K562 (cell line): ENCODE results near the gene HSPB6. TPM values are rescaled to one million over a fixed set of nuclear protein-coding genes. Genes with fewer than 3 reads are reported as not detected.
A peak's percentile ranks its signal among the peaks of the same experiment; 100 is the strongest.

Source experiments
- BCOR ChIP-seq: fragments of 450-650 bp; IDR thresholded peaks from 2 replicates; pipeline ENCODE4 v1.6.1; 2016
- BMI1 ChIP-seq: fragments of 150-350 bp; IDR thresholded peaks from 2 replicates; pipeline ENCODE4 v1.6.1; 2014; ENCODE audit warnings: low read length
- GTF2E2 ChIP-seq: fragments of 200-800 bp; sonication (Bioruptor generic); IDR thresholded peaks from 2 replicates; pipeline ENCODE4 v1.6.1; 2016; ENCODE audit warnings: missing genetic modification characterization, missing compliant biosample characterization
- HDAC8 ChIP-seq: fragments of 450-650 bp; IDR thresholded peaks from 2 replicates; pipeline ENCODE4 v1.6.1; 2016; ENCODE audit warnings: mild to moderate bottlenecking, missing genetic modification characterization, moderate library complexity, missing compliant biosample characterization
- KAT2B ChIP-seq: IDR thresholded peaks from one replicate; pipeline ENCODE4 v1.6.1; 2012; ENCODE audit warnings: low read depth, mild to moderate bottlenecking, control low read depth, inconsistent platforms, low read length, moderate library complexity
- KDM2B ChIP-seq: fragments of 250-450 bp; sonication (Bioruptor Pico); IDR thresholded peaks from 2 replicates; pipeline ENCODE4 v1.8.0; 2021; ENCODE audit warnings: mild to moderate bottlenecking, moderate library complexity
- LCOR ChIP-seq: sonication (generic); formaldehyde crosslinking; IDR thresholded peaks from 2 replicates; pipeline ENCODE4 v1.8.0; 2022; ENCODE audit warnings: mild to moderate bottlenecking, missing genetic modification reagents
- MAFK ChIP-seq: IDR thresholded peaks from 2 replicates; pipeline ENCODE4 v1.6.1; 2011; ENCODE audit warnings: low read length, improper control_type of control experiment
- MCM3 ChIP-seq: fragments of 450-650 bp; IDR thresholded peaks from 2 replicates; pipeline ENCODE4 v1.6.1; 2016
- PHF21A ChIP-seq: fragments of 450-650 bp; IDR thresholded peaks from 2 replicates; pipeline ENCODE4 v1.6.1; 2017; ENCODE audit warnings: low read depth, borderline replicate concordance
- POLR2B ChIP-seq: fragments of 450-650 bp; IDR thresholded peaks from 2 replicates; pipeline ENCODE4 v1.6.1; 2018; ENCODE audit warnings: low read depth; ENCODE audit not compliant: partially characterized antibody
- RFX1 ChIP-seq: fragments of 450-650 bp; IDR thresholded peaks from 2 replicates; pipeline ENCODE4 v1.6.1; 2016; ENCODE audit warnings: mild to moderate bottlenecking, moderate library complexity
- RFX5 ChIP-seq: IDR thresholded peaks from 2 replicates; pipeline ENCODE4 v1.6.1; 2011; ENCODE audit warnings: low read depth, mild to moderate bottlenecking, improper control_type of control experiment, low read length
- SIN3A ChIP-seq, 2 experiments: fragments of 150-350 bp in 1 of 2; IDR thresholded peaks; 2 replicates each; pipeline ENCODE4 v1.6.1; 2011 to 2016; ENCODE audit warnings: borderline replicate concordance in 2 of 2, low read depth in 2 of 2, low read length in 2 of 2, mild to moderate bottlenecking in 2 of 2, moderate library complexity in 2 of 2; ENCODE audit not compliant: control insufficient read depth in 1 of 2
- TAF9B ChIP-seq: fragments of 450-650 bp; IDR thresholded peaks from 2 replicates; pipeline ENCODE4 v1.6.1; 2018; ENCODE audit warnings: mild to moderate bottlenecking; ENCODE audit not compliant: partially characterized antibody
- THRAP3 ChIP-seq: fragments of 450-650 bp; IDR thresholded peaks from 2 replicates; pipeline ENCODE4 v1.6.1; 2016; ENCODE audit warnings: mild to moderate bottlenecking, inconsistent platforms, borderline replicate concordance
- ZNF175 ChIP-seq: fragments of 200-800 bp; sonication (Bioruptor generic); IDR thresholded peaks from 2 replicates; pipeline ENCODE4 v1.6.1; 2016; ENCODE audit warnings: low read depth, mild to moderate bottlenecking, missing genetic modification characterization, missing compliant biosample characterization
- ZNF57 ChIP-seq: fragments of 450-650 bp; formaldehyde crosslinking; IDR thresholded peaks from 2 replicates; pipeline ENCODE4 v1.4.0; 2020; ENCODE audit warnings: mild to moderate bottlenecking, moderate library complexity
- ZNF583 ChIP-seq: fragments of 250-450 bp; sonication (Bioruptor Pico); IDR thresholded peaks from 2 replicates; pipeline ENCODE4 v1.4.0; 2020
- polyA plus RNA-seq, 8 experiments: library from polyadenylated mRNA; depleted of rRNA in 4 of 8; stranded (reverse) in 5 of 8; unstranded in 3 of 8; fragments of >200 nt; fragmentation: Nextera tagmentation in 2 of 8; fragmentation: Illumina TruSeq in 1 of 8; extraction: Ambion mirVana in 2 of 8; extraction: Trizol in 1 of 8; gene quantifications; 2 replicates each; pipeline versions ENCODE4 v1.2.1 to v1.2.3, GENCODE V29; 2011 to 2014; ENCODE audit warnings: inconsistent platforms in 1 of 8, missing spikeins in 1 of 8
- total RNA-seq, 7 experiments: library from RNA; depleted of rRNA in 6 of 7; stranded (reverse); fragments of >200 nt in 6 of 7; fragmentation: Illumina TruSeq in 2 of 7; extraction: Trizol in 2 of 7; gene quantifications; 2 replicates each; pipeline versions ENCODE4 v1.2.1 to v1.2.3, GENCODE V29; 2011 to 2021; ENCODE audit warnings: low replicate concordance in 1 of 7
- TF ChIP-seq, protein P1 (sequence below): fragments of 250-450 bp; sonication (Bioruptor Pico); IDR thresholded peaks from 2 replicates; pipeline ENCODE4 v1.4.0; 2020; ENCODE audit warnings: mild to moderate bottlenecking, moderate library complexity
- TF ChIP-seq, protein P2 (sequence below): fragments of 250-450 bp; sonication (Bioruptor Pico); IDR thresholded peaks from 2 replicates; pipeline ENCODE4 v1.8.0; 2022; ENCODE audit warnings: inconsistent platforms, mild to moderate bottlenecking, moderate library complexity, borderline replicate concordance
- TF ChIP-seq, protein P3 (sequence below): fragments of 250-450 bp; sonication (Bioruptor Pico); IDR thresholded peaks from 2 replicates; pipeline ENCODE4 v1.5.1; 2021; ENCODE audit warnings: mild to moderate bottlenecking
- TF ChIP-seq, protein P4 (sequence below): sonication (generic); formaldehyde crosslinking; IDR thresholded peaks from 2 replicates; pipeline ENCODE4 v1.9.0; 2022; ENCODE audit warnings: mild to moderate bottlenecking, missing genetic modification reagents

Gene HSPB6
- total and polyA plus RNA-seq, 9 of the 15 experiments (the other 6 are each of a cell fraction or from before 2014, with no cell fraction given), result 0.55 TPM; not detected in 8

DNA sequence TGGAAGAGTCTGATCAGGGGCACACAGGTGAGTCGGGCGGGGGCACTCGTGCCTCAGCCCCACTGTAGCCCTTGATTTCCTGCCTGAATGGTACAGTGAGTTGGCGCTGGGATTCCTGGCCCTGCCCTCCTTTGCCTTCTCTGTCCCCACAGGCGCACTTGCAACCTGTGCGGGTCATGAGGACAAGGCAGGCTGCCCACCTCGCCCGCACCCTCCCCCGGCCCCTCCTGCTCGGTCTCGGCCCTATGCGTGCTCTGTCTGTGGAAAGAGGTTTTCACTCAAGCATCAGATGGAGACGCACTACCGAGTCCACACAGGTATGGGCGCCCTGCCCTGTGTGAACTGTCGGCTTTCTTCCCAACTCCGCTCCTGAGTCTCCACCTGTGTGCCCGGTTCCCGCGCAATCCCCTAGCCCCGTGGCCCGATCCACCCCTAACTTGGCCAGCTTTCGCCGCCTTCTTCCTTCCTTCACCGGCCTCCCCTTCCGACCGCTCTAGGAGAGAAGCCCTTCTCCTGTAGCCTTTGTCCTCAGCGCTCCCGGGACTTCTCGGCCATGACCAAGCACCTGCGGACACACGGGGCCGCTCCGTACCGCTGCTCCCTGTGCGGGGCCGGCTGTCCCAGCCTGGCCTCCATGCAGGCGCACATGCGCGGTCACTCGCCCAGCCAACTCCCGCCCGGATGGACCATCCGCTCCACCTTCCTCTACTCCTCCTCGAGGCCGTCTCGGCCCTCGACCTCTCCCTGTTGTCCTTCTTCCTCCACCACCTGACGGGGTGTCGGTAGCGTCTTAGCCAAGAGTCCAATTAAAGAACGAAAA, 40.6 kb downstream of the HSPB6 start (continued):
- TF ChIP-seq RFX1, result no peak
- no peak for TF ChIP-seq ZNF57 (CRISPR knock-in tag)
- TF ChIP-seq LCOR, result no peak
- TF ChIP-seq HDAC8 (tag), result 0 out of 2 replicates have a peak, but pooled peaks have one; percentile 28
- no peak for TF ChIP-seq KDM2B (CRISPR knock-in tag)
- TF ChIP-seq THRAP3, result no peak
- no peak for TF ChIP-seq KAT2B
- TF ChIP-seq MCM3, result no peak
- TF ChIP-seq, protein P1, sequence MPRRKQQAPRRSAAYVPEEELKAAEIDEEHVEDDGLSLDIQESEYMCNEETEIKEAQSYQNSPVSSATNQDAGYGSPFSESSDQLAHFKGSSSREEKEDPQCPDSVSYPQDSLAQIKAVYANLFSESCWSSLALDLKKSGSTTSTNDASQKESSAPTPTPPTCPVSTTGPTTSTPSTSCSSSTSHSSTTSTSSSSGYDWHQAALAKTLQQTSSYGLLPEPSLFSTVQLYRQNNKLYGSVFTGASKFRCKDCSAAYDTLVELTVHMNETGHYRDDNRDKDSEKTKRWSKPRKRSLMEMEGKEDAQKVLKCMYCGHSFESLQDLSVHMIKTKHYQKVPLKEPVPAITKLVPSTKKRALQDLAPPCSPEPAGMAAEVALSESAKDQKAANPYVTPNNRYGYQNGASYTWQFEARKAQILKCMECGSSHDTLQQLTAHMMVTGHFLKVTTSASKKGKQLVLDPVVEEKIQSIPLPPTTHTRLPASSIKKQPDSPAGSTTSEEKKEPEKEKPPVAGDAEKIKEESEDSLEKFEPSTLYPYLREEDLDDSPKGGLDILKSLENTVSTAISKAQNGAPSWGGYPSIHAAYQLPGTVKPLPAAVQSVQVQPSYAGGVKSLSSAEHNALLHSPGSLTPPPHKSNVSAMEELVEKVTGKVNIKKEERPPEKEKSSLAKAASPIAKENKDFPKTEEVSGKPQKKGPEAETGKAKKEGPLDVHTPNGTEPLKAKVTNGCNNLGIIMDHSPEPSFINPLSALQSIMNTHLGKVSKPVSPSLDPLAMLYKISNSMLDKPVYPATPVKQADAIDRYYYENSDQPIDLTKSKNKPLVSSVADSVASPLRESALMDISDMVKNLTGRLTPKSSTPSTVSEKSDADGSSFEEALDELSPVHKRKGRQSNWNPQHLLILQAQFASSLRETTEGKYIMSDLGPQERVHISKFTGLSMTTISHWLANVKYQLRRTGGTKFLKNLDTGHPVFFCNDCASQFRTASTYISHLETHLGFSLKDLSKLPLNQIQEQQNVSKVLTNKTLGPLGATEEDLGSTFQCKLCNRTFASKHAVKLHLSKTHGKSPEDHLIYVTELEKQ (CRISPR knock-in tag), result no peak
- no peak for TF ChIP-seq RFX5
- TF ChIP-seq PHF21A, result no peak
- TF ChIP-seq, protein P2, sequence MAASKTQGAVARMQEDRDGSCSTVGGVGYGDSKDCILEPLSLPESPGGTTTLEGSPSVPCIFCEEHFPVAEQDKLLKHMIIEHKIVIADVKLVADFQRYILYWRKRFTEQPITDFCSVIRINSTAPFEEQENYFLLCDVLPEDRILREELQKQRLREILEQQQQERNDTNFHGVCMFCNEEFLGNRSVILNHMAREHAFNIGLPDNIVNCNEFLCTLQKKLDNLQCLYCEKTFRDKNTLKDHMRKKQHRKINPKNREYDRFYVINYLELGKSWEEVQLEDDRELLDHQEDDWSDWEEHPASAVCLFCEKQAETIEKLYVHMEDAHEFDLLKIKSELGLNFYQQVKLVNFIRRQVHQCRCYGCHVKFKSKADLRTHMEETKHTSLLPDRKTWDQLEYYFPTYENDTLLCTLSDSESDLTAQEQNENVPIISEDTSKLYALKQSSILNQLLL (CRISPR knock-in tag), result no peak
- TF ChIP-seq BMI1, result no peak
- no peak for TF ChIP-seq SIN3A (IDR thresholded peaks at IDR 0.05; ENCODE audit: borderline replicate concordance in 2 of 2, control insufficient read depth in 1 of 2, low read depth in 2 of 2, low read length in 2 of 2)
- TF ChIP-seq MAFK, result no peak
- no peak for TF ChIP-seq ZNF583 (CRISPR knock-in tag)
- TF ChIP-seq TAF9B, result no peak
- no peak for TF ChIP-seq GTF2E2 (tag)
- TF ChIP-seq, protein P3, sequence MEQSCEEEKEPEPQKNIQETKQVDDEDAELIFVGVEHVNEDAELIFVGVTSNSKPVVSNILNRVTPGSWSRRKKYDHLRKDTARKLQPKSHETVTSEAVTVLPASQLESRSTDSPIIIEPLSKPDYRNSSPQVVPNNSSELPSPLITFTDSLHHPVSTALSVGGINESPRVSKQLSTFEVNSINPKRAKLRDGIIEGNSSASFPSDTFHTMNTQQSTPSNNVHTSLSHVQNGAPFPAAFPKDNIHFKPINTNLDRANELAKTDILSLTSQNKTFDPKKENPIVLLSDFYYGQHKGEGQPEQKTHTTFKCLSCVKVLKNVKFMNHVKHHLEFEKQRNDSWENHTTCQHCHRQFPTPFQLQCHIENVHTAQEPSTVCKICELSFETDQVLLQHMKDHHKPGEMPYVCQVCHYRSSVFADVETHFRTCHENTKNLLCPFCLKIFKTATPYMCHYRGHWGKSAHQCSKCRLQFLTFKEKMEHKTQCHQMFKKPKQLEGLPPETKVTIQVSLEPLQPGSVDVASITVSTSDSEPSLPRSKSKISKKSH (CRISPR knock-in tag), result no peak
- TF ChIP-seq POLR2B, result no peak
- no peak for TF ChIP-seq BCOR
- TF ChIP-seq ZNF175 (CRISPR knock-in tag), result 0 out of 2 replicates have a peak, but pooled peaks have one; percentile 4
- TF ChIP-seq, protein P4, sequence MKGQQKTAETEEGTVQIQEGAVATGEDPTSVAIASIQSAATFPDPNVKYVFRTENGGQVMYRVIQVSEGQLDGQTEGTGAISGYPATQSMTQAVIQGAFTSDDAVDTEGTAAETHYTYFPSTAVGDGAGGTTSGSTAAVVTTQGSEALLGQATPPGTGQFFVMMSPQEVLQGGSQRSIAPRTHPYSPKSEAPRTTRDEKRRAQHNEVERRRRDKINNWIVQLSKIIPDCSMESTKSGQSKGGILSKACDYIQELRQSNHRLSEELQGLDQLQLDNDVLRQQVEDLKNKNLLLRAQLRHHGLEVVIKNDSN, result peak; percentile 37
